HepG2 (cell line): ENCODE measurements around the gene STIMATE. TPM values are rescaled to one million over a fixed set of nuclear protein-coding genes. Genes with fewer than 3 reads are reported as not detected.

Experiments used
- BCL6 ChIP-seq: IDR thresholded peaks from 2 replicates; pipeline ENCODE4 v1.6.1; 2016; ENCODE audit warnings: missing genetic modification reagents, missing compliant biosample characterization
- CEBPG ChIP-seq: IDR thresholded peaks from 2 replicates; pipeline ENCODE4 v1.6.1; 2016
- FOXP1 ChIP-seq, 2 experiments: fragments of 450-650 bp in 1 of 2; IDR thresholded peaks; 2 replicates each; pipeline ENCODE4 v1.6.1; 2017 to 2018; ENCODE audit warnings: antibody characterized with exemption in 1 of 2
- HHEX ChIP-seq: IDR thresholded peaks from 2 replicates; pipeline ENCODE4 v1.6.1; 2016; ENCODE audit warnings: control low read depth
- MIXL1 ChIP-seq: IDR thresholded peaks from 2 replicates; pipeline ENCODE4 v1.6.1; 2016
- NFE2 ChIP-seq: sonication (generic); formaldehyde crosslinking; IDR thresholded peaks from 2 replicates; pipeline ENCODE4 v1.4.0; 2020; ENCODE audit warnings: missing genetic modification reagents
- NFIB ChIP-seq: sonication (generic); formaldehyde crosslinking; IDR thresholded peaks from 2 replicates; pipeline ENCODE4 v1.9.0; 2021; ENCODE audit warnings: missing genetic modification reagents, mild to moderate bottlenecking, borderline replicate concordance
- NFIC ChIP-seq: IDR thresholded peaks from 2 replicates; pipeline ENCODE4 v1.6.1; 2012; ENCODE audit warnings: mild to moderate bottlenecking, low read length, inconsistent platforms
- NPAS2 ChIP-seq: sonication (generic); formaldehyde crosslinking; IDR thresholded peaks from 2 replicates; pipeline ENCODE4 v1.8.0; 2022; ENCODE audit warnings: mild to moderate bottlenecking, missing genetic modification reagents, borderline replicate concordance
- RXRB ChIP-seq: IDR thresholded peaks from 2 replicates; pipeline ENCODE4 v1.6.1; 2016; ENCODE audit warnings: borderline replicate concordance, missing genetic modification reagents, missing compliant biosample characterization
- SAP130 ChIP-seq: IDR thresholded peaks from 2 replicates; pipeline ENCODE4 v1.6.1; 2016; ENCODE audit warnings: low read depth
- SOX5 ChIP-seq: IDR thresholded peaks from 2 replicates; pipeline ENCODE4 v1.6.1; 2016; ENCODE audit warnings: borderline replicate concordance
- SOX6 ChIP-seq, 2 experiments: fragments of 450-650 bp in 1 of 2; sonication (generic) in 1 of 2; formaldehyde crosslinking in 1 of 2; IDR thresholded peaks; 2 replicates each; pipeline versions ENCODE4 v1.4.0 to v1.6.1; 2017 to 2020; ENCODE audit warnings: antibody characterized with exemption in 1 of 2, mild to moderate bottlenecking in 1 of 2, missing genetic modification reagents in 1 of 2
- SP4 ChIP-seq: sonication (generic); formaldehyde crosslinking; IDR thresholded peaks from 2 replicates; pipeline ENCODE4 v1.8.1; 2023; ENCODE audit warnings: mild to moderate bottlenecking, missing genetic modification reagents
- SYNCRIP ChIP-seq: fragments of 200-400 bp; formaldehyde crosslinking; IDR thresholded peaks from 2 replicates; pipeline ENCODE4 v1.6.1; 2018; ENCODE audit warnings: mild to moderate bottlenecking, low read depth, low read length; ENCODE audit not compliant: insufficient read depth
- TBP ChIP-seq: sonication (generic); formaldehyde crosslinking; IDR thresholded peaks from 2 replicates; pipeline ENCODE4 v1.5.0; 2020; ENCODE audit warnings: missing genetic modification reagents
- ZFP1 ChIP-seq: IDR thresholded peaks from 2 replicates; pipeline ENCODE4 v1.6.1; 2016
- ZMAT3 ChIP-seq: sonication (generic); formaldehyde crosslinking; conservative IDR thresholded peaks from 2 replicates; pipeline ENCODE4 v1.7.0; 2021; ENCODE audit warnings: missing genetic modification reagents
- ZNF549 ChIP-seq: sonication (generic); formaldehyde crosslinking; IDR thresholded peaks from 2 replicates; pipeline ENCODE4 v1.5.0; 2020; ENCODE audit warnings: missing genetic modification reagents
- ZSCAN21 ChIP-seq: sonication (generic); formaldehyde crosslinking; IDR thresholded peaks from 2 replicates; pipeline ENCODE4 v1.8.0; 2022; ENCODE audit warnings: mild to moderate bottlenecking, missing genetic modification reagents, moderate library complexity, borderline replicate concordance
- polyA plus RNA-seq, 8 experiments: library from polyadenylated mRNA; depleted of rRNA in 3 of 8; stranded (reverse) in 7 of 8; unstranded in 1 of 8; fragments of >200 nt; fragmentation: Illumina TruSeq in 4 of 8; extraction: Trizol in 4 of 8; gene quantifications; 2 replicates each; pipeline versions ENCODE4 v1.2.1 to v1.2.3, GENCODE V29; 2011 to 2016; ENCODE audit warnings: low read depth in 4 of 8, missing spikeins in 1 of 8, mixed read lengths in 1 of 8; ENCODE audit not compliant: insufficient read depth in 1 of 8
- total RNA-seq, 5 experiments: library from RNA; depleted of rRNA; stranded (reverse); fragments of >200 nt; fragmentation: Illumina TruSeq; extraction: Trizol; gene quantifications; 2 replicates each; pipeline ENCODE4 v1.2.3, GENCODE V29; 2016; ENCODE audit warnings: low read depth in 1 of 5
- TF ChIP-seq, protein P1 (sequence below): sonication (generic); formaldehyde crosslinking; IDR thresholded peaks from 2 replicates; pipeline ENCODE4 v1.4.0; 2020; ENCODE audit warnings: missing genetic modification reagents, mild to moderate bottlenecking, borderline replicate concordance
- TF ChIP-seq, protein P2 (sequence below): sonication (generic); formaldehyde crosslinking; IDR thresholded peaks from 2 replicates; pipeline ENCODE4 v1.4.0; 2020; ENCODE audit warnings: missing genetic modification reagents
- TF ChIP-seq, protein P3 (sequence below): IDR thresholded peaks from 2 replicates; pipeline ENCODE4 v1.6.1; 2016; ENCODE audit warnings: mild to moderate bottlenecking
- TF ChIP-seq, protein P4 (sequence below): IDR thresholded peaks from 2 replicates; pipeline ENCODE4 v1.6.1; 2016; ENCODE audit warnings: missing genetic modification reagents, missing compliant biosample characterization
- TF ChIP-seq, protein P5 (sequence below): sonication (generic); formaldehyde crosslinking; IDR thresholded peaks from 2 replicates; pipeline ENCODE4 v1.5.0; 2020; ENCODE audit warnings: missing genetic modification reagents, mild to moderate bottlenecking, borderline replicate concordance

Gene STIMATE
- total and polyA plus RNA-seq, 2 of the 13 experiments (the other 11 are each of a cell fraction or from before 2014, with no cell fraction given): 5.7 to 11.7 TPM

DNA sequence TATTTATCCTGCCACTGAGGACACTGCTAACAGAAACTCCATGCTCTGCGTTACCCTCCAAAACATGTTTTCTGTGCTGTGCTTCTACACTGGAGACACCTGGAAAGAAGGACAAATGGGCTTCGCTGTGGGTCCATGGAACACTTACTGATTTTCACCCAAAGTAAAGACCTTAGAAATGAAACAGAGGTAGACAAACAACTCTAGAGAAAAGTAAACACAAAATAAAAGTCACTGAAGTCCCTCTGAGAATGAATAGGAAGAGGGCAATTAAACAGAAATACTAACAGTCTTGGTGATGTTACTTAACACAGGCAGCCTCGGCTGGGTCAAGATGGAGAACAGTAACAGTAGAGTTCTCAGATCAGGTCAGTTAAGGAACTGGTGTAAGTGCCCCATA is 6.7 kb upstream of the STIMATE start (continued):
- no peak for TF ChIP-seq NFE2 (CRISPR knock-in tag)
- TF ChIP-seq, protein P1, sequence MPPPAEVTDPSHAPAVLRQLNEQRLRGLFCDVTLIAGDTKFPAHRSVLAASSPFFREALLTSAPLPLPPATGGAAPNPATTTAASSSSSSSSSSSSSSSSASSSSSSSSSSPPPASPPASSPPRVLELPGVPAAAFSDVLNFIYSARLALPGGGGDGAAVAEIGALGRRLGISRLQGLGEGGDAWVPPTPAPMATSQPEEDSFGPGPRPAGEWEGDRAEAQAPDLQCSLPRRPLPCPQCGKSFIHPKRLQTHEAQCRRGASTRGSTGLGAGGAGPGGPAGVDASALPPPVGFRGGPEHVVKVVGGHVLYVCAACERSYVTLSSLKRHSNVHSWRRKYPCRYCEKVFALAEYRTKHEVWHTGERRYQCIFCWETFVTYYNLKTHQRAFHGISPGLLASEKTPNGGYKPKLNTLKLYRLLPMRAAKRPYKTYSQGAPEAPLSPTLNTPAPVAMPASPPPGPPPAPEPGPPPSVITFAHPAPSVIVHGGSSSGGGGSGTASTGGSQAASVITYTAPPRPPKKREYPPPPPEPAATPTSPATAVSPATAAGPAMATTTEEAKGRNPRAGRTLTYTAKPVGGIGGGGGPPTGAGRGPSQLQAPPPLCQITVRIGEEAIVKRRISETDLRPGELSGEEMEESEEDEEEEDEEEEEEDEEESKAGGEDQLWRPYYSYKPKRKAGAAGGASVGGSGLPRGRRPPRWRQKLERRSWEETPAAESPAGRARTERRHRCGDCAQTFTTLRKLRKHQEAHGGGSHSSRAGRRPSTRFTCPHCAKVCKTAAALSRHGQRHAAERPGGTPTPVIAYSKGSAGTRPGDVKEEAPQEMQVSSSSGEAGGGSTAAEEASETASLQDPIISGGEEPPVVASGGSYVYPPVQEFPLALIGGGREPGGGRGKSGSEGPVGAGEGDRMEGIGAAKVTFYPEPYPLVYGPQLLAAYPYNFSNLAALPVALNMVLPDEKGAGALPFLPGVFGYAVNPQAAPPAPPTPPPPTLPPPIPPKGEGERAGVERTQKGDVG (CRISPR knock-in tag): no peak
- TF ChIP-seq ZSCAN21: no peak
- TF ChIP-seq SOX6 (IDR thresholded peaks at IDR 0.05): no peak
- 0 out of 2 replicates have a peak, but pooled peaks have one; percentile 22 for TF ChIP-seq SOX6 (CRISPR knock-in tag; IDR thresholded peaks at IDR 0.05)
- no peak for TF ChIP-seq NFIB (CRISPR knock-in tag)
- TF ChIP-seq ZNF549 (CRISPR knock-in tag): no peak
- no peak for TF ChIP-seq ZMAT3
- 0 out of 2 replicates have a peak, but pooled peaks have one; percentile 16 for TF ChIP-seq CEBPG (CRISPR knock-in tag)
- TF ChIP-seq MIXL1 (CRISPR knock-in tag): peak; percentile 42; the same call in 1 of the 2 replicates
- peak; percentile 20; the same call in 1 of the 2 replicates for TF ChIP-seq SOX5 (CRISPR knock-in tag)
- TF ChIP-seq, protein P2, sequence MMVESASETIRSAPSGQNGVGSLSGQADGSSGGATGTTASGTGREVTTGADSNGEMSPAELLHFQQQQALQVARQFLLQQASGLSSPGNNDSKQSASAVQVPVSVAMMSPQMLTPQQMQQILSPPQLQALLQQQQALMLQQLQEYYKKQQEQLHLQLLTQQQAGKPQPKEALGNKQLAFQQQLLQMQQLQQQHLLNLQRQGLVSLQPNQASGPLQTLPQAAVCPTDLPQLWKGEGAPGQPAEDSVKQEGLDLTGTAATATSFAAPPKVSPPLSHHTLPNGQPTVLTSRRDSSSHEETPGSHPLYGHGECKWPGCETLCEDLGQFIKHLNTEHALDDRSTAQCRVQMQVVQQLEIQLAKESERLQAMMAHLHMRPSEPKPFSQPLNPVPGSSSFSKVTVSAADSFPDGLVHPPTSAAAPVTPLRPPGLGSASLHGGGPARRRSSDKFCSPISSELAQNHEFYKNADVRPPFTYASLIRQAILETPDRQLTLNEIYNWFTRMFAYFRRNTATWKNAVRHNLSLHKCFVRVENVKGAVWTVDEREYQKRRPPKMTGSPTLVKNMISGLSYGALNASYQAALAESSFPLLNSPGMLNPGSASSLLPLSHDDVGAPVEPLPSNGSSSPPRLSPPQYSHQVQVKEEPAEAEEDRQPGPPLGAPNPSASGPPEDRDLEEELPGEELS: no peak
- TF ChIP-seq SYNCRIP: no peak
- TF ChIP-seq TBP (CRISPR knock-in tag): no peak
- TF ChIP-seq, protein P3, sequence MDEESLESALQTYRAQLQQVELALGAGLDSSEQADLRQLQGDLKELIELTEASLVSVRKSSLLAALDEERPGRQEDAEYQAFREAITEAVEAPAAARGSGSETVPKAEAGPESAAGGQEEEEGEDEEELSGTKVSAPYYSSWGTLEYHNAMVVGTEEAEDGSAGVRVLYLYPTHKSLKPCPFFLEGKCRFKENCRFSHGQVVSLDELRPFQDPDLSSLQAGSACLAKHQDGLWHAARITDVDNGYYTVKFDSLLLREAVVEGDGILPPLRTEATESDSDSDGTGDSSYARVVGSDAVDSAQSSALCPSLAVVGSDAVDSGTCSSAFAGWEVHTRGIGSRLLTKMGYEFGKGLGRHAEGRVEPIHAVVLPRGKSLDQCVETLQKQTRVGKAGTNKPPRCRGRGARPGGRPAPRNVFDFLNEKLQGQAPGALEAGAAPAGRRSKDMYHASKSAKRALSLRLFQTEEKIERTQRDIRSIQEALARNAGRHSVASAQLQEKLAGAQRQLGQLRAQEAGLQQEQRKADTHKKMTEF: 0 out of 2 replicates have a peak, but pooled peaks have one; percentile 12
- no peak for TF ChIP-seq FOXP1 (IDR thresholded peaks at IDR 0.05)
- TF ChIP-seq FOXP1 (CRISPR knock-in tag; IDR thresholded peaks at IDR 0.05): 0 out of 2 replicates have a peak, but pooled peaks have one; percentile 29
- TF ChIP-seq BCL6 (CRISPR knock-in tag): peak; percentile 23; the same call in 1 of the 2 replicates
- TF ChIP-seq NPAS2 (CRISPR knock-in tag): no peak
- 0 out of 2 replicates have a peak, but pooled peaks have one; percentile 31 for TF ChIP-seq RXRB (CRISPR knock-in tag)
- TF ChIP-seq, protein P4, sequence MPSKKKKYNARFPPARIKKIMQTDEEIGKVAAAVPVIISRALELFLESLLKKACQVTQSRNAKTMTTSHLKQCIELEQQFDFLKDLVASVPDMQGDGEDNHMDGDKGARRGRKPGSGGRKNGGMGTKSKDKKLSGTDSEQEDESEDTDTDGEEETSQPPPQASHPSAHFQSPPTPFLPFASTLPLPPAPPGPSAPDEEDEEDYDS (CRISPR knock-in tag): no peak
- no peak for TF ChIP-seq HHEX
- TF ChIP-seq NFIC: no peak
- no peak for TF ChIP-seq ZFP1
- no peak for TF ChIP-seq SP4 (CRISPR knock-in tag)
- TF ChIP-seq SAP130 (CRISPR knock-in tag): 0 out of 2 replicates have a peak, but pooled peaks have one; percentile 15
- TF ChIP-seq, protein P5, sequence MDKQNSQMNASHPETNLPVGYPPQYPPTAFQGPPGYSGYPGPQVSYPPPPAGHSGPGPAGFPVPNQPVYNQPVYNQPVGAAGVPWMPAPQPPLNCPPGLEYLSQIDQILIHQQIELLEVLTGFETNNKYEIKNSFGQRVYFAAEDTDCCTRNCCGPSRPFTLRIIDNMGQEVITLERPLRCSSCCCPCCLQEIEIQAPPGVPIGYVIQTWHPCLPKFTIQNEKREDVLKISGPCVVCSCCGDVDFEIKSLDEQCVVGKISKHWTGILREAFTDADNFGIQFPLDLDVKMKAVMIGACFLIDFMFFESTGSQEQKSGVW (CRISPR knock-in tag): no peak
